IPS-15b (cell line): ENCODE measurements around the gene CTNS.

Experiments used
- H3K27me3 ChIP-seq: one replicate; pipeline ENCODE4 v1.6.1; 2013; ENCODE audit warnings: low read length; ENCODE audit not compliant: control insufficient read depth, insufficient read depth
- H3K36me3 ChIP-seq: one replicate; pipeline ENCODE4 v1.6.1; 2013; ENCODE audit warnings: low read length; ENCODE audit not compliant: control insufficient read depth, insufficient read depth
- H3K4me1 ChIP-seq: one replicate; pipeline ENCODE4 v1.6.1; 2013; ENCODE audit warnings: mild to moderate bottlenecking, low read length; ENCODE audit not compliant: control insufficient read depth, insufficient read depth
- H3K4me3 ChIP-seq: one replicate; pipeline ENCODE4 v1.5.1; 2013; ENCODE audit warnings: low read depth, low read length
- H3K9ac ChIP-seq: one replicate; pipeline ENCODE4 v1.6.1; 2013; ENCODE audit warnings: low read depth, mild to moderate bottlenecking, low read length
- H3K9me3 ChIP-seq: one replicate; pipeline ENCODE4 v1.6.1; 2013; ENCODE audit warnings: mild to moderate bottlenecking, low read length; ENCODE audit not compliant: control insufficient read depth, insufficient read depth

CTNS gene

GRCh38 chr17:3636154-3636907 is at the start of gene CTNS, which contains the start of gene SHPK:
Gene CTNS (plus strand): TSS chr17:3636760. CDS start chr17:3640207, 3,447 bp downstream.
Gene SHPK (minus strand): TSS chr17:3636250. CDS start chr17:3636219, 31 bp downstream.
- peak within 1 kb of the TSS; percentile 89 for H3K4me3 ChIP-seq
- peak within 1 kb of the TSS; percentile 97 for H3K9ac ChIP-seq
- H3K9me3 ChIP-seq, result no peaks in the 10 kb centered on the region
- peaks cover 4% of the 10 kb centered on the region for H3K4me1 ChIP-seq
- peaks cover 17% of the 10 kb centered on the region for H3K36me3 ChIP-seq
- no peaks in the 10 kb centered on the region for H3K27me3 ChIP-seq

- Histone ChIP-seq H3K4me1 (no peaks in the 10 kb centered on the region), H3K27me3 (no peaks in the 10 kb centered on the region), H3K4me3 (no peak overlapping the region), H3K36me3 (peaks cover 33% of the 10 kb centered on the region), H3K9me3 (no peaks in the 10 kb centered on the region), H3K9ac (no peak overlapping the region)
These were observed 46.8 kb upstream of the CTNS start for GRCh38 chr17:3589784-3590183.

- Histone ChIP-seq H3K27me3 (no peaks in the 10 kb centered on the region), H3K4me1 (no peaks in the 10 kb centered on the region), H3K9ac (no peak overlapping the region), H3K36me3 (peaks cover 33% of the 10 kb centered on the region), H3K9me3 (no peaks in the 10 kb centered on the region), H3K4me3 (no peak overlapping the region)
These were observed 46.3 kb upstream of the CTNS start for GRCh38 chr17:3590231-3590630.

GRCh38 chr17:3590768-3591167 is 45.8 kb upstream of the CTNS start:
- H3K9me3 ChIP-seq, result no peaks in the 10 kb centered on the region
- peaks cover 31% of the 10 kb centered on the region for H3K36me3 ChIP-seq
- H3K4me1 ChIP-seq, result no peaks in the 10 kb centered on the region
- no peaks in the 10 kb centered on the region for H3K27me3 ChIP-seq
- no peak overlapping the region for H3K9ac ChIP-seq
- H3K4me3 ChIP-seq, result no peak overlapping the region

GRCh38 chr17:3592216-3592860 is 44.2 kb upstream of the CTNS start:
- no peaks in the 10 kb centered on the region for H3K9me3 ChIP-seq
- no peak overlapping the region for H3K4me3 ChIP-seq
- H3K4me1 ChIP-seq, result no peaks in the 10 kb centered on the region
- H3K36me3 ChIP-seq, result peaks cover 26% of the 10 kb centered on the region
- H3K27me3 ChIP-seq, result no peaks in the 10 kb centered on the region
- H3K9ac ChIP-seq, result no peak overlapping the region

- no peaks in the 10 kb centered on the region for H3K27me3 ChIP-seq
- no peaks in the 10 kb centered on the region for H3K4me1 ChIP-seq
- H3K4me3 ChIP-seq, result no peak overlapping the region
- peaks cover 26% of the 10 kb centered on the region for H3K36me3 ChIP-seq
- H3K9ac ChIP-seq, result no peak overlapping the region
- no peaks in the 10 kb centered on the region for H3K9me3 ChIP-seq
These were observed 43.2 kb upstream of the CTNS start for GRCh38 chr17:3593384-3593783.

GRCh38 chr17:3594051-3594800 is 42.3 kb upstream of the CTNS start:
- Histone ChIP-seq H3K4me3 (no peak overlapping the region), H3K4me1 (no peaks in the 10 kb centered on the region), H3K27me3 (no peaks in the 10 kb centered on the region), H3K9me3 (no peaks in the 10 kb centered on the region), H3K36me3 (peaks cover 26% of the 10 kb centered on the region), H3K9ac (no peak overlapping the region)

- Histone ChIP-seq H3K4me3 (no peak overlapping the region), H3K36me3 (peaks cover 18% of the 10 kb centered on the region), H3K4me1 (no peaks in the 10 kb centered on the region), H3K9me3 (no peaks in the 10 kb centered on the region), H3K9ac (no peak overlapping the region), H3K27me3 (no peaks in the 10 kb centered on the region)
These were observed 41.6 kb upstream of the CTNS start for GRCh38 chr17:3594976-3595375.

GRCh38 chr17:3596804-3597464 is 39.6 kb upstream of the CTNS start:
- H3K36me3 ChIP-seq, result peaks cover 3% of the 10 kb centered on the region
- H3K4me1 ChIP-seq, result no peaks in the 10 kb centered on the region
- no peaks in the 10 kb centered on the region for H3K9me3 ChIP-seq
- H3K27me3 ChIP-seq, result no peaks in the 10 kb centered on the region
- H3K9ac ChIP-seq, result no peak overlapping the region
- no peak overlapping the region for H3K4me3 ChIP-seq

GRCh38 chr17:3598078-3598477 is 38.5 kb upstream of the CTNS start:
- H3K36me3 ChIP-seq, result no peaks in the 10 kb centered on the region
- H3K9ac ChIP-seq, result no peak overlapping the region
- no peaks in the 10 kb centered on the region for H3K27me3 ChIP-seq
- H3K9me3 ChIP-seq, result no peaks in the 10 kb centered on the region
- no peaks in the 10 kb centered on the region for H3K4me1 ChIP-seq
- no peak overlapping the region for H3K4me3 ChIP-seq

GRCh38 chr17:3600529-3601205 is 35.9 kb upstream of the CTNS start:
- no peaks in the 10 kb centered on the region for H3K9me3 ChIP-seq
- no peak overlapping the region for H3K9ac ChIP-seq
- H3K4me3 ChIP-seq, result no peak overlapping the region
- H3K4me1 ChIP-seq, result no peaks in the 10 kb centered on the region
- H3K36me3 ChIP-seq, result peaks cover 3% of the 10 kb centered on the region
- H3K27me3 ChIP-seq, result no peaks in the 10 kb centered on the region
